Endodermal cell (in vitro differentiated cells): Measurements from ENCODE around the gene ARID2. TPM values are rescaled to one million over a fixed set of nuclear protein-coding genes. Genes with fewer than 3 reads are reported as not detected.

ENCODE experiments used
- DNase-seq: peaks from one replicate; pipeline ENCODE4 v3.0.0-alpha.2; 2017
- H3K27ac ChIP-seq: 2 replicates; pipeline ENCODE4 v1.5.1; 2013; ENCODE audit warnings: mild to moderate bottlenecking, low read depth, low read length, moderate library complexity
- H3K27me3 ChIP-seq: 2 replicates; pipeline ENCODE4 v1.6.1; 2013; ENCODE audit warnings: mild to moderate bottlenecking, low read length, moderate library complexity; ENCODE audit not compliant: insufficient read depth, control insufficient read depth, poor library complexity, severe bottlenecking
- H3K36me3 ChIP-seq: 2 replicates; pipeline ENCODE4 v1.7.0; 2013; ENCODE audit warnings: mild to moderate bottlenecking, low read length, moderate library complexity; ENCODE audit not compliant: control insufficient read depth, insufficient read depth
- H3K4me1 ChIP-seq: one replicate; pipeline ENCODE4 v1.7.0; 2013; ENCODE audit warnings: low read length; ENCODE audit not compliant: control insufficient read depth, insufficient read depth
- H3K4me3 ChIP-seq: 2 replicates; pipeline ENCODE4 v1.5.1; 2013; ENCODE audit warnings: mild to moderate bottlenecking, low read length, moderate library complexity
- H3K9ac ChIP-seq: 2 replicates; pipeline ENCODE4 v1.6.1; 2013; ENCODE audit warnings: mild to moderate bottlenecking, low read length, moderate library complexity; ENCODE audit not compliant: poor library complexity, severe bottlenecking; ENCODE audit errors: extremely low read depth
- H3K9me3 ChIP-seq: 2 replicates; pipeline ENCODE4 v1.6.1; 2013; ENCODE audit warnings: mild to moderate bottlenecking, low read length, moderate library complexity; ENCODE audit not compliant: control insufficient read depth
- H3K27ac Mint-ChIP-seq: 2 replicates; pipeline ENCODE4 v1.8.0; 2020; ENCODE audit warnings: mixed read lengths
- H3K27me3 Mint-ChIP-seq: 2 replicates; pipeline ENCODE4 v1.8.0; 2021; ENCODE audit warnings: mild to moderate bottlenecking, mixed read lengths; ENCODE audit not compliant: insufficient read depth
- H3K36me3 Mint-ChIP-seq: 2 replicates; pipeline ENCODE4 v1.8.0; 2020; ENCODE audit warnings: low read depth, mixed read lengths
- H3K4me1 Mint-ChIP-seq: 2 replicates; pipeline ENCODE4 v1.8.0; 2020; ENCODE audit warnings: mixed read lengths
- H3K4me3 Mint-ChIP-seq: 2 replicates; pipeline ENCODE4 v1.8.0; 2020; ENCODE audit warnings: mild to moderate bottlenecking, moderate library complexity, mixed read lengths
- H3K9me3 Mint-ChIP-seq: 2 replicates; pipeline ENCODE4 v1.8.0; 2020; ENCODE audit warnings: mild to moderate bottlenecking, mixed read lengths
- CTCF ChIP-seq: fragments of 200-600 bp; sonication (generic); conservative IDR thresholded peaks from 2 replicates; pipeline ENCODE4 v1.5.0; 2021; ENCODE audit warnings: antibody characterized with exemption, mild to moderate bottlenecking
- WGBS, 2 experiments: methylation state at CpG; one replicate each; pipeline versions ENCODE4 v1.1.5 to v1.1.7; 2013; ENCODE audit warnings: missing lambda C conversion rate in 2 of 2, mixed read lengths in 1 of 2; ENCODE audit not compliant: insufficient coverage in 1 of 2, insufficient read length in 1 of 2; 5-methylcytosine and 5-hydroxymethylcytosine counted together
- total RNA-seq, 2 donors: library from RNA; stranded (reverse); fragmentation: NEBNext Ultra II Directional in 1 of 2; extraction: Animal tissue kit (Norgen Biotek cat#: 25700) in 1 of 2; gene quantifications; 2 replicates in 1 of 2; 3 replicates in 1 of 2; pipeline ENCODE4 v1.2.1, GENCODE V29; 2021

The ARID2 gene
- total RNA-seq, 2 donors from 2014 or later: 54.0 to 58.1 TPM

GRCh38 chr12:45681465-45681864 lies 48.0 kb upstream of the ARID2 start:
- Histone ChIP-seq H3K9me3 (no peaks in the 10 kb centered on the region), H3K9ac (no peak overlapping the region), H3K27ac (no peak overlapping the region), H3K36me3 (no peaks in the 10 kb centered on the region), H3K27me3 (peaks cover 20% of the 10 kb centered on the region), H3K4me3 (no peak overlapping the region), H3K4me1 (peaks cover 4% of the 10 kb centered on the region)
- no peak for TF ChIP-seq CTCF
- H3K27ac Mint-ChIP-seq: no peak overlapping the region
- H3K4me3 Mint-ChIP-seq: no peak overlapping the region
- no peaks in the 10 kb centered on the region for H3K9me3 Mint-ChIP-seq
- no peaks in the 10 kb centered on the region for H3K36me3 Mint-ChIP-seq
- peaks cover 6% of the 10 kb centered on the region for H3K4me1 Mint-ChIP-seq
- H3K27me3 Mint-ChIP-seq: peaks cover 13% of the 10 kb centered on the region
- DNase-seq: no peak

- Mint-ChIP-seq H3K4me1 (peaks cover 16% of the 10 kb centered on the region), H3K36me3 (no peaks in the 10 kb centered on the region), H3K27ac (no peak overlapping the region), H3K27me3 (peaks cover 21% of the 10 kb centered on the region), H3K4me3 (no peak overlapping the region), H3K9me3 (no peaks in the 10 kb centered on the region)
- H3K4me3 ChIP-seq: no peak overlapping the region
- no peak for TF ChIP-seq CTCF
- WGBS, 2 experiments: 100% methylated on average over 1 of the region's 1 CpG; no CpG with 5 or more reads in 1 of the 2 experiments
- no peaks in the 10 kb centered on the region for H3K9me3 ChIP-seq
- DNase-seq: no peak
- peaks cover 8% of the 10 kb centered on the region for H3K4me1 ChIP-seq
- no peak overlapping the region for H3K27ac ChIP-seq
- peaks cover 19% of the 10 kb centered on the region for H3K27me3 ChIP-seq
- no peaks in the 10 kb centered on the region for H3K36me3 ChIP-seq
- H3K9ac ChIP-seq: no peak overlapping the region
Observed at GRCh38 chr12:45685680-45686079, 43.8 kb upstream of the ARID2 start.

- H3K36me3 Mint-ChIP-seq: no peaks in the 10 kb centered on the region
- H3K9ac ChIP-seq: no peak overlapping the region
- peaks cover 16% of the 10 kb centered on the region for H3K4me1 Mint-ChIP-seq
- no peak overlapping the region for H3K4me3 ChIP-seq
- peaks cover 8% of the 10 kb centered on the region for H3K4me1 ChIP-seq
- peaks cover 26% of the 10 kb centered on the region for H3K27me3 ChIP-seq
- no peak overlapping the region for H3K27ac Mint-ChIP-seq
- TF ChIP-seq CTCF: no peak
- WGBS, 2 experiments: 90% methylated on average over 1 of the region's 1 CpG; no CpG with 5 or more reads in 1 of the 2 experiments
- no peaks in the 10 kb centered on the region for H3K9me3 ChIP-seq
- H3K36me3 ChIP-seq: no peaks in the 10 kb centered on the region
- no peak overlapping the region for H3K4me3 Mint-ChIP-seq
- H3K27me3 Mint-ChIP-seq: peaks cover 21% of the 10 kb centered on the region
- H3K27ac ChIP-seq: no peak overlapping the region
- no peaks in the 10 kb centered on the region for H3K9me3 Mint-ChIP-seq
- no peak for DNase-seq
Observed at GRCh38 chr12:45687081-45688015, 42.2 kb upstream of the ARID2 start.
